HEK293 (cell line): ENCODE results near the gene RNF19B.
A peak's percentile ranks its signal among the peaks of the same experiment; 100 is the strongest.

Source experiments
- CTCF ChIA-PET: fragments of 350-600 bp; formaldehyde crosslinking; extraction: SDS; loops from one replicate; lab custom pipeline; 2021; ENCODE audit warnings: antibody characterized with exemption; lab: Yijun Ruan, JAX
- POLR2A ChIA-PET: fragments of 300-600 bp; formaldehyde crosslinking; extraction: SDS; loops from one replicate; lab custom pipeline; 2020; ENCODE audit warnings: antibody characterized with exemption, inconsistent platforms; lab: Yijun Ruan, JAX
- H3K27ac ChIP-seq: fragments of 200-500 bp; sonication (Bioruptor generic); 2 replicates; pipeline ENCODE4 v1.5.1; 2014; ENCODE audit warnings: low read depth, low read length, control low read depth, inconsistent platforms; ENCODE audit errors: extremely low read depth
- H3K36me3 ChIP-seq, 2 experiments: fragments of 200-500 bp in 1 of 2; sonication (Bioruptor generic) in 1 of 2; 1 replicate in 1 of 2; 2 replicates in 1 of 2; pipeline ENCODE4 v1.5.1; 2014 to 2017; ENCODE audit warnings: inconsistent platforms in 2 of 2, low read length in 2 of 2; ENCODE audit not compliant: control insufficient read depth in 2 of 2, insufficient read depth in 1 of 2
- H3K4me1 ChIP-seq: fragments of 200-500 bp; sonication (Bioruptor generic); 2 replicates; pipeline ENCODE4 v1.5.1; 2014; ENCODE audit warnings: mild to moderate bottlenecking, low read length, inconsistent platforms; ENCODE audit not compliant: control insufficient read depth, insufficient read depth
- H3K4me3 ChIP-seq: 2 replicates; pipeline ENCODE4 v1.5.1; 2011; ENCODE audit warnings: low read depth, mild to moderate bottlenecking, control low read depth, low read length, moderate library complexity
- H3K9me3 ChIP-seq: fragments of 200-500 bp; sonication (Bioruptor generic); 2 replicates; pipeline ENCODE4 v1.5.1; 2014; ENCODE audit warnings: low read depth, low read length, inconsistent platforms; ENCODE audit not compliant: control insufficient read depth, insufficient read depth
- IKZF3 ChIP-seq: fragments of 450-650 bp; IDR thresholded peaks from 2 replicates; pipeline ENCODE4 v1.5.0; 2018; ENCODE audit warnings: missing biosample characterization, mild to moderate bottlenecking, missing genetic modification characterization, moderate library complexity
- KLF7 ChIP-seq: fragments of 450-650 bp; formaldehyde crosslinking; IDR thresholded peaks from 2 replicates; pipeline ENCODE4 v1.5.1; 2016; ENCODE audit warnings: missing biosample characterization, missing genetic modification characterization, borderline replicate concordance
- RBAK ChIP-seq: fragments of 450-650 bp; formaldehyde crosslinking; IDR thresholded peaks from 2 replicates; pipeline ENCODE4 v1.5.1; 2016; ENCODE audit warnings: missing biosample characterization, missing genetic modification characterization
- REST ChIP-seq: fragments of 450-650 bp; formaldehyde crosslinking; IDR thresholded peaks from 2 replicates; pipeline ENCODE4 v1.5.1; 2016; ENCODE audit warnings: missing biosample characterization, missing genetic modification characterization
- SP2 ChIP-seq: fragments of 450-650 bp; formaldehyde crosslinking; IDR thresholded peaks from 2 replicates; pipeline ENCODE4 v1.5.1; 2016; ENCODE audit warnings: missing biosample characterization, missing genetic modification characterization
- SP7 ChIP-seq: fragments of 450-650 bp; formaldehyde crosslinking; IDR thresholded peaks from 2 replicates; pipeline ENCODE4 v1.5.1; 2016; ENCODE audit warnings: missing biosample characterization, missing genetic modification characterization
- TSHZ1 ChIP-seq: fragments of 450-650 bp; formaldehyde crosslinking; IDR thresholded peaks from 2 replicates; pipeline ENCODE4 v1.5.1; 2016; ENCODE audit warnings: missing biosample characterization, missing genetic modification characterization, borderline replicate concordance
- ZBTB1 ChIP-seq: fragments of 450-650 bp; formaldehyde crosslinking; IDR thresholded peaks from 2 replicates; pipeline ENCODE4 v1.5.1; 2016; ENCODE audit warnings: missing biosample characterization, missing genetic modification characterization
- ZBTB17 ChIP-seq: fragments of 450-650 bp; formaldehyde crosslinking; IDR thresholded peaks from 2 replicates; pipeline ENCODE4 v1.5.1; 2016; ENCODE audit warnings: missing biosample characterization, missing genetic modification characterization
- ZFP3 ChIP-seq: fragments of 450-650 bp; formaldehyde crosslinking; IDR thresholded peaks from 2 replicates; pipeline ENCODE4 v1.5.1; 2016; ENCODE audit warnings: low read depth, missing biosample characterization, missing genetic modification characterization
- ZIC2 ChIP-seq: fragments of 450-650 bp; formaldehyde crosslinking; IDR thresholded peaks from 2 replicates; pipeline ENCODE4 v1.5.1; 2016; ENCODE audit warnings: missing biosample characterization, missing genetic modification characterization
- ZNF133 ChIP-seq: fragments of 450-650 bp; formaldehyde crosslinking; IDR thresholded peaks from 2 replicates; pipeline ENCODE4 v1.5.1; 2016; ENCODE audit warnings: missing biosample characterization, missing genetic modification characterization
- ZNF169 ChIP-seq: fragments of 450-650 bp; formaldehyde crosslinking; IDR thresholded peaks from 2 replicates; pipeline ENCODE4 v1.5.1; 2016; ENCODE audit warnings: missing biosample characterization, missing genetic modification characterization
- ZNF366 ChIP-seq: fragments of 450-650 bp; formaldehyde crosslinking; conservative IDR thresholded peaks from 2 replicates; pipeline ENCODE4 v1.5.1; 2016; ENCODE audit warnings: missing biosample characterization, missing genetic modification characterization
- ZNF423 ChIP-seq: fragments of 450-650 bp; formaldehyde crosslinking; IDR thresholded peaks from 2 replicates; pipeline ENCODE4 v1.5.1; 2016; ENCODE audit warnings: missing biosample characterization, missing genetic modification characterization
- ZNF513 ChIP-seq: fragments of 450-650 bp; IDR thresholded peaks from 2 replicates; pipeline ENCODE4 v1.5.1; 2018; ENCODE audit warnings: missing biosample characterization, missing genetic modification characterization
- ZNF555 ChIP-seq: fragments of 450-650 bp; formaldehyde crosslinking; conservative IDR thresholded peaks from 2 replicates; pipeline ENCODE4 v1.5.1; 2017; ENCODE audit warnings: missing biosample characterization, mild to moderate bottlenecking, missing genetic modification characterization, inconsistent platforms
- ZNF561 ChIP-seq: fragments of 450-650 bp; IDR thresholded peaks from 2 replicates; pipeline ENCODE4 v1.5.1; 2018; ENCODE audit warnings: missing biosample characterization, missing genetic modification characterization, borderline replicate concordance
- ZNF701 ChIP-seq: fragments of 450-650 bp; formaldehyde crosslinking; IDR thresholded peaks from 2 replicates; pipeline ENCODE4 v1.5.1; 2016; ENCODE audit warnings: missing biosample characterization, missing genetic modification characterization
- ZNF704 ChIP-seq: fragments of 450-650 bp; formaldehyde crosslinking; IDR thresholded peaks from 2 replicates; pipeline ENCODE4 v1.5.1; 2016; ENCODE audit warnings: missing biosample characterization, missing genetic modification characterization
- ZNF76 ChIP-seq: fragments of 450-650 bp; formaldehyde crosslinking; IDR thresholded peaks from 2 replicates; pipeline ENCODE4; 2016; ENCODE audit warnings: low read depth, missing biosample characterization, missing genetic modification characterization, borderline replicate concordance

The RNF19B gene

GRCh38 chr1:32971156-32971555 is 6.5 kb upstream of the RNF19B start:
- POLR2A ChIA-PET = no interaction called here
- TF ChIP-seq ZNF513 (no peak), ZBTB17 (tag by site-specific recombination) (peak; percentile 52; the same call in 1 of the 2 replicates)
- TF ChIP-seq, all 188 proteins: peak for 1
- no peak overlapping the region for H3K4me3 ChIP-seq
- no peak overlapping the region for H3K27ac ChIP-seq
- H3K4me1 ChIP-seq = no peaks in the 10 kb centered on the region
- no peaks in the 10 kb centered on the region for H3K36me3 ChIP-seq
- CTCF ChIA-PET = no interaction called here
- H3K9me3 ChIP-seq = no peaks in the 10 kb centered on the region

GRCh38 chr1:32969566-32969965 is 5.0 kb upstream of the RNF19B start:
- no peaks in the 10 kb centered on the region for H3K4me1 ChIP-seq
- TF ChIP-seq ZNF366 (tag by site-specific recombination) (0 out of 2 replicates have a peak, but pooled peaks have one; percentile 24), SP2 (tag by site-specific recombination) (peak; percentile 38; the same call in 1 of the 2 replicates), ZNF555 (tag by site-specific recombination) (no peak)
- ChIA-PET CTCF (interaction anchor here (0.6 to 1.1 kb wide), 3 partner anchors 11 to 1570 kb away, joined by 3 to 4 read pairs (median 3); no protein-coding TSS in a partner anchor), POLR2A (interaction anchor here (0.7 to 1.0 kb wide), 2 partner anchors 23 to 37 kb away, joined by 3 to 4 read pairs; no protein-coding TSS in a partner anchor)
- H3K27ac ChIP-seq = no peak overlapping the region
- H3K9me3 ChIP-seq = no peaks in the 10 kb centered on the region
- H3K4me3 ChIP-seq = no peak overlapping the region
- H3K36me3 ChIP-seq = no peaks in the 10 kb centered on the region

- Histone ChIP-seq H3K4me1 (no peaks in the 10 kb centered on the region), H3K27ac (no peak overlapping the region), H3K9me3 (no peaks in the 10 kb centered on the region), H3K36me3 (no peaks in the 10 kb centered on the region), H3K4me3 (no peak overlapping the region)
- POLR2A ChIA-PET = interaction anchor here (0.7 kb wide), 1 partner anchor 34 kb away, joined by 7 read pairs; no protein-coding TSS in a partner anchor
- CTCF ChIA-PET = interaction anchor here (0.6 kb wide), 1 partner anchor 49 kb away, joined by 3 read pairs; no protein-coding TSS in a partner anchor
- TF ChIP-seq ZNF76 (tag by site-specific recombination) (no peak), SP7 (tag by site-specific recombination) (no peak), ZNF423 (no peak), ZFP3 (tag by site-specific recombination) (no peak), RBAK (tag by site-specific recombination) (no peak), ZBTB1 (tag by site-specific recombination) (no peak), KLF7 (tag by site-specific recombination) (no peak), IKZF3 (tag by site-specific recombination) (no peak), ZIC2 (tag by site-specific recombination) (no peak), ZNF701 (tag by site-specific recombination) (no peak), REST (tag by site-specific recombination) (no peak), ZNF561 (tag by site-specific recombination) (no peak), ZNF133 (no peak), ZNF169 (tag by site-specific recombination) (no peak), ZNF704 (tag by site-specific recombination) (no peak), TSHZ1 (no peak)
Observed at GRCh38 chr1:32967888-32968568, 3.4 kb upstream of the RNF19B start.
